ENCODE data around the gene HDAC4. TPM values are rescaled to one million over a fixed set of nuclear protein-coding genes. Genes with fewer than 3 reads are reported as not detected.

Gene HDAC4
- polyA plus RNA-seq, 2 of the 4 experiments (the other 2 are of a cell fraction) = 8.6 to 10.4 TPM

- 91% methylated on average over 24 of the region's 33 CpGs for WGBS (ENCODE audit: missing lambda C conversion rate)
- ATAC-seq (no peak), DNase-seq (ENCODE audit: low read depth in 1 of 2, low spot score in 1 of 2) (no peak), FAIRE-seq (no peak)
- ChIA-PET CTCF (interaction anchor here (0.7 to 1.7 kb wide), 2 partner anchors 8 to 19 kb away, joined by 3 to 5 read pairs; no protein-coding TSS in a partner anchor), POLR2A (no interaction called here)
- Histone ChIP-seq H3K27ac (no peak overlapping the region), H3K4me3 (no peak overlapping the region), H3K9me3 (no peaks in the 10 kb centered on the region), H3K4me1 (no peaks in the 10 kb centered on the region), H3K4me2 (no peak overlapping the region)
- TF ChIP-seq EHF (CRISPR knock-in tag; IDR thresholded peaks at IDR 0.05) (no peak), MYC (IDR thresholded peaks at IDR 0.05; ENCODE audit: borderline replicate concordance, low read length) (no peak), HOXB5 (CRISPR knock-in tag; IDR thresholded peaks at IDR 0.05) (no peak), CHD4 (IDR thresholded peaks at IDR 0.05; ENCODE audit: borderline replicate concordance) (no peak), SMC3 (IDR thresholded peaks at IDR 0.05) (no peak)
These were observed 87.8 kb downstream of the HDAC4 start for GRCh38 chr2:239312741-239313667.

- no peak for TF ChIP-seq HES2 (IDR thresholded peaks at IDR 0.05)
- TF ChIP-seq ESRRA (IDR thresholded peaks at IDR 0.05; ENCODE audit: borderline replicate concordance, low read length) = no peak
- no peak for TF ChIP-seq NFE2L2 (conservative IDR thresholded peaks at IDR 0.05; ENCODE audit: low read length)
- TF ChIP-seq CBX2 (IDR thresholded peaks at IDR 0.05; ENCODE audit: borderline replicate concordance, low read depth) = no peak
- TF ChIP-seq HOXB5 (CRISPR knock-in tag; IDR thresholded peaks at IDR 0.05) = no peak
- TF ChIP-seq PHF8 (IDR thresholded peaks at IDR 0.05; ENCODE audit: borderline replicate concordance, low read depth) = no peak
- no peak for TF ChIP-seq USF2 (IDR thresholded peaks at IDR 0.05)
- no peak for TF ChIP-seq RFX5 (IDR thresholded peaks at IDR 0.05)
- TF ChIP-seq POLR2A (IDR thresholded peaks at IDR 0.05; ENCODE audit: low read length) = no peak
- TF ChIP-seq POLR2AphosphoS2 (conservative IDR thresholded peaks at IDR 0.05; ENCODE audit: low read length) = no peak
- no peak for TF ChIP-seq CEBPB (IDR thresholded peaks at IDR 0.05)
- TF ChIP-seq PBX3 (IDR thresholded peaks at IDR 0.05) = no peak
- no peak for TF ChIP-seq MAFK (IDR thresholded peaks at IDR 0.05; ENCODE audit: partially characterized antibody)
- no peak for TF ChIP-seq HOXB13 (CRISPR knock-in tag; IDR thresholded peaks at IDR 0.05; ENCODE audit: low read depth)
- TF ChIP-seq ZSCAN20 (CRISPR knock-in tag; IDR thresholded peaks at IDR 0.05) = no peak
- WGBS (ENCODE audit: missing lambda C conversion rate) = 88% methylated on average over 9 of the region's 10 CpGs
- no peak for FAIRE-seq
- H3K27ac ChIP-seq = no peak overlapping the region
- no peaks in the 10 kb centered on the region for H3K9me3 ChIP-seq
- POLR2A ChIA-PET = no interaction called here
- H3K4me1 ChIP-seq = no peaks in the 10 kb centered on the region
- ATAC-seq = no peak
- CTCF ChIA-PET = no interaction called here
- H3K4me2 ChIP-seq = no peak overlapping the region
- no peak for DNase-seq (ENCODE audit: low read depth in 1 of 2, low spot score in 1 of 2)
- H3K4me3 ChIP-seq = no peak overlapping the region
These were observed 88.7 kb downstream of the HDAC4 start for GRCh38 chr2:239312081-239312511.

- ChIA-PET CTCF (no interaction called here), POLR2A (no interaction called here)
- Histone ChIP-seq H3K4me3 (no peak overlapping the region), H3K27ac (no peak overlapping the region), H3K4me1 (no peaks in the 10 kb centered on the region), H3K9me3 (no peaks in the 10 kb centered on the region), H3K4me2 (no peak overlapping the region)
- TF ChIP-seq ELK1 (IDR thresholded peaks at IDR 0.05; ENCODE audit: low read depth, low read length) (no peak), PBX3 (IDR thresholded peaks at IDR 0.05) (no peak), JUN (IDR thresholded peaks at IDR 0.05) (no peak), CEBPB (IDR thresholded peaks at IDR 0.05) (no peak), MAFK (IDR thresholded peaks at IDR 0.05; ENCODE audit: partially characterized antibody) (no peak)
- no peak for DNase-seq (ENCODE audit: low read depth in 1 of 2, low spot score in 1 of 2)
- 91% methylated on average over 28 of the region's 28 CpGs for WGBS (ENCODE audit: missing lambda C conversion rate)
- FAIRE-seq = no peak
- no peak for ATAC-seq
These were observed 89.4 kb downstream of the HDAC4 start for GRCh38 chr2:239311132-239312040.

Data from A549 (cell line).